HG02938 (cell line): Measurements from ENCODE around the gene AP3S1.
"Not testable (repeated sequence)": the region's sequence is repeated elsewhere in the genome, so short reads cannot be mapped to it uniquely, and the experiment has no call there.

Experiments used
- ATAC-seq: cut with Tn5 transposase; IDR thresholded peaks from one replicate; pipeline ENCODE4 v1.9.1; 2021; ENCODE audit warnings: mild to moderate bottlenecking, moderate library complexity; ENCODE audit not compliant: unreplicated experiment

Gene AP3S1

GRCh38 chr5:115869256-115869795, 27.6 kb downstream of the AP3S1 start:
- ATAC-seq, result no peak

DNA sequence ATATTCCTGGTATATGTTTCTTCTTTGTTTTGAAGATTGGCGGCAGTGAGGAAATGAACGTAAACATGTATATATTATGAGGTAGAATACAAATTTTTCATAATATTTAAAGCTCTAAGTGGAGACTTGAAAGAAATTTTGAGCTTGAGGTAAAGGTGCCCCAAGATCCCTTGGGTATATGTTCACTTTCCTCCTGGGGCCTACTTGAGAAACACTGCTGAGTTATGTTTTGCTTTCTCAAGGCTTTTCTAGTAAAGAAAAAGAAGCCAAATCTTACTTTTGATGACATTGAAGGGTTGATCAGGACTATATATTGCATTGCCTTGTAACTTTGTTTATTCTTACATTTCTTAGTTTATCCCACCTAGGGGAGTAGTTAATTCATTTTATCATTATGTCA, 30.7 kb downstream of the AP3S1 start:
- ATAC-seq, result no peak

- no peak for ATAC-seq
Measured at GRCh38 chr5:115873392-115873791, 31.7 kb downstream of the AP3S1 start.

GRCh38 chr5:115875447-115875846, 33.7 kb downstream of the AP3S1 start:
- no peak for ATAC-seq

DNA sequence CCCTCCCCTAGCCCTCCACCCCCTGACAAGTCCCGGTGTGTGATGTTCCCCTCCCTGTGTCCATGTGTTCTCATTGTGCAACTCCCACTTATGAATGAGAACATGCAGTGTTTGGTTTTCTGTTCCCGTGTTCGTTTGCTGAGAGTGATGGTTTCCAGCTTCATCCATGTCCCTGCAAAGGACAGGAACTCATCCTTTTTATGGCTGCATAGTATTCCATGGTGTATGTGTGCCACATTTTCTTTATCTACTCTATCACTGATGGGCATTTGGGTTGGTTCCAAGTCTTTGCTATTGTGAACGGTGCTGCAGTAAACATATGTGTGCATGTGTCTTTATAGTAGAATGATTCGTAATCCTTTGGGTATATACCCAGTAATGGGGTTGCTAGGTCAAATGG, 35.6 kb downstream of the AP3S1 start:
- ATAC-seq, result not testable (repeated sequence)

DNA sequence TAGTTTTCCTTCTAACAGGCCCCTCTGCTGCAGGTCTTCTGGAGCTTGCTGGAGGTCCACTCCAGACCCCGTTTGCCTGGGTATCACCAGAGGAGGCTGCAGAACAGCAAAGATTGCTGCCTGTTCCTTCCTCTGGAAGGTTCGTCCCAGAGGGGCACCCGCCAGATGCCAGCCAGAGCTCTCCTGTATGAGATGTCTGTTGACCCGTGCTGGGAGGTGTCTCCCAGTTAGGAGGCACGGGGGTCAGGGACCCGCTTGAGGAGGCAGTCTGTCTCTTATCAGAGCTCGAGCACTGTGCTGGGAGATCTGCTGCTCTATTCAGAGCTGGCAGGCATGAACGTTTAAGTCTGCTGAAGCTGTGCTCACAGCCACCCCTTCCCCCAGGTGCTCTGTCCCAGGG, 40.7 kb downstream of the AP3S1 start:
- not testable (repeated sequence) for ATAC-seq

- no peak for ATAC-seq
Measured at GRCh38 chr5:115884704-115885103, 43.0 kb downstream of the AP3S1 start.

DNA sequence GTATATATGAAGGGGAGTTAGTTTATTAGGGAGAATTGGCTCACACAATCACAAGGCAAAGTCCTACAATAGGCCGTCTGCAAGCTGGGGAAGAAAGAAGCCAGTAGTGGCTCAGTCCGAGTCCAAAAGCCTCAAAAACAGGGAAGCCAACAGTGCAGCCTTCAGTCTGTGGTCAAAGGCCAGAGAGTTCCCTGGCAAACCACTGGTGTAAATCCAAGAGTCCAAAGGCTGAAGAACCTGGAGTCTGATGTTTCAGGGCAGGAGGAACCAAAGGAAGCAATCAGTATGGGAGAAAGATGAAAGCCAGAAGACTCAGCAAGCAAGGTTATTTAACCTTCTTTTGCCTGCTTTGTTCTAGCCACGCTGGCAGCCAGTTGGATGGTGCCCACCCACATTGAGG, 43.5 kb downstream of the AP3S1 start:
- ATAC-seq, result not testable (repeated sequence)

DNA sequence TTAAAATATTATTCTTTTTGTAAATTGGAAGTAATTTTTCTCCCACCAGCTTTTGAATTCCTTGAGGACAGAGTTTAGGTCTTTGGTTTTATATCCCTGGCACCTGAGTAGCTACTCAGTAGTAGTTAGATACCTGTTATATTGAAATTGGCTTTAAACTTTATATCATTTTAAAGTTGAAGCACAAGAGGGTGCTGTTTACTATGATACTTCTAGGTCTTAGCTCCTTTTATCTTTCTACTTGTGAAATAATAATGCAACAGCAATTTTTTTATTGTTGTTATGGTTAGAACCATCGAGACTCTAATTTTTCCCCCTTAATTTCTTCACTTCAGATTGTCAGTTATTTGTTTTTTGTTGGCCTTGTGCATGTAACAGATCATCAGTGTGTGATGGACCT, 46.3 kb downstream of the AP3S1 start:
- no peak for ATAC-seq

- ATAC-seq, result no peak
Measured at GRCh38 chr5:115892021-115892420, 50.3 kb downstream of the AP3S1 start.

DNA sequence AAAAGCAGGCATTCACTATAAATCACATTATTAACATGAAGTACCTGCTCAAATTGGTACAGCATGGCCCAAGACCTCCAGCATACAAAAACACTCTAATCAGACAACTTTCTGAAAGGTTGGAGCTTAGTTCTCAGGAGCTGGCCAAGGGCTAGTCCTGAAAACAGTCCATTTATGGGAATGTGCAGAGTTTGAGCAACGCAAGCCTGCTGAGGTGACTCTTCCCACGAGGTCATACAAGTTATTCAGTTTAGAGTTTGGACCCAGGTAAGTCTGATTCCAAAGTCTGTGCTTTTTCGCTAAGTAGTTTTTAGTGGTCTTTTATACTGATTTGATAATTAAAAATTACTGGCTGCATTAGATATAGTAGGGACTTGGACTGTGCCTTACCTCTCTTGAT, 52.6 kb downstream of the AP3S1 start:
- no peak for ATAC-seq

DNA sequence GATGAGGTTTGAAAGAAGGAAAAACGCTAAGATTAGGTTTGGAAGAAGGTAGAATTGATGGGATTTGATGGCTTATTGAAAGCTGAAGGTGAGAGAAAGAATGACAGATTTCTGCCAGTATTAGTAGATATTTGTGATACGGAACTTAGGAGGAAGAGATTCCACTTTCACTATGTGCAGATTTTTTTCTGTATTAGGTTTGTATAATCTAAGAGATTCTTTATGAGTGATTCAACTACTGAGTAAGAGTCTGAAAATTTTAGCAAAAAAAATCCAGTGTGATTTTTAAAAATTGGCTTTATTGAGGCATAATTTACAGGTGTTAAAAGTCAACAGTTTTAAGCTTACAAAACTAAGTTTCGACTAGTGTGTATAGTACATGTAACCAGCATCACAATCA, 54.1 kb downstream of the AP3S1 start:
- ATAC-seq, result no peak

GRCh38 chr5:115898656-115899055, 56.9 kb downstream of the AP3S1 start:
- no peak for ATAC-seq

DNA sequence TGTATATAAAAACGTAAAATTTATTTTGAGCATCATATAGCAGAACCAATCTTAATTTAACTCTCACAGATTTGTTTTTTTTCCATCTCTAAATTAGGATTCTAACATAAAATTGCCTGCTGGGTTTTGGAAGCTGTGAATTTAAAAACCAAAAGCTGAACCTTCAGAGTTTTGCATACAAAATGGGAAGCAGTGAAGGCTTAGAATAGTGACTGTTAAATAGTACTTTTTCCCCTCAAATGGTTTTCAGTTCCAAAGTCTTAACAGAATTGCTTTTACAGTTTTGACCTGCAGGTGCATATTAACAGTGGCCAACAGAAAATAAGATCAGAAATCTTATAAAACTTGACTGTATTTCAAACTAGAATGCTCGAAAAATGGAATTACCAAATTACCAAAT, 65.4 kb downstream of the AP3S1 start:
- no peak for ATAC-seq

- not testable (repeated sequence) for ATAC-seq
Measured at GRCh38 chr5:115913623-115914400, 72.1 kb downstream of the AP3S1 start.

GRCh38 chr5:115920171-115920725, 78.5 kb downstream of the AP3S1 start:
- no peak for ATAC-seq

- ATAC-seq, result not testable (repeated sequence)
Measured at GRCh38 chr5:115928578-115929407, 87.1 kb downstream of the AP3S1 start.

DNA sequence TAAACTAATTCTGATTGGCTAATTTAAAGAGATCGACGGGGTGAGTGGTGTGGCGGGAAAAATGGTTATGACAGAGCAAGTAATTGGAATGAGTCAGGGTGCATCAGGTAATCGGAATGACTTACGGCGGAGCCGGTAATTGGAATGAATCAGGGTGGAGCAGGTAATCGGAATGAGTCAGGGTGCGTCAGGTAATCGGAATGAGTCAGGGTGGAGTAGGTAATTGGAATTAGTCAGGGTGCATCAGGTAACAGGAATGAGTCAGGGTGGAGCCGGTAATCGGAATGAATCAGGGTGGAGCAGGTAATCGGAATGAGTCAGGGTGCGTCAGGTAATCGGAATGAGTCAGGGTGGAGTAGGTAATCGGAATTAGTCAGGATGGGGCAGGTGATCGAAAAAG, 88.4 kb downstream of the AP3S1 start:
- ATAC-seq, result not testable (repeated sequence)

DNA sequence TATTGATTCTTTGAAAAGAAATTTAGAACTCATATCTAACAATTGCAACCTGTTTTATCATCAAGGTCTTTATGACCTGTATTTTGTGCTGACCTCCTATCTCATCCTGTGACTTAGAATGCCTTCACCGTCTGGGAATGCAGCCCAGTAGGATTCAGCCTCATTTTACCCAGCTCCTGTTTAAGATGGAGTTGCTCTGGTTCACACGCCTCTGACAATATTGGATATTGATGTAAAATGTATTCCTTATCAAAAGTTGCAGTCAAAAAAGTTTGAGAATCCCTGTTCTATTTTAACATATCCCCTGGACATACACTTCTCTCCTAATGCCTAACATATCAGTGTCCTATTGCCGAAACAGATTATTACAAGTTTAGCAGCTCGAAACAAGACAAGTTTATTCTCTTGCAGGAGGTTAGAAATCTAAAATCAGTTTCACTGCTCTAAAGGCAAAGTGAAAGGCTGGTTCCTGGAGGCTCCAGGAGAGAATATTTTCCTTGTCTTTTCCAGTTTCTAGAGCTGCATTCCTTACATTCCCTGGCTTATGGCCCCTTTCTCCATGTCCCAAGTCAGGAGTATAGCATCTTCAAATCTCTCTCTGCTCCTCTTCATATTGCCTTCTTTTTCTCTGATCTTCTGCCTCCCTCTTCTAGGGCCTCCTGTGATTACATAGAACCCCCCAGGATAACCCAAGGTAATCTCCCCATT, 89.0 kb downstream of the AP3S1 start:
- no peak for ATAC-seq

DNA sequence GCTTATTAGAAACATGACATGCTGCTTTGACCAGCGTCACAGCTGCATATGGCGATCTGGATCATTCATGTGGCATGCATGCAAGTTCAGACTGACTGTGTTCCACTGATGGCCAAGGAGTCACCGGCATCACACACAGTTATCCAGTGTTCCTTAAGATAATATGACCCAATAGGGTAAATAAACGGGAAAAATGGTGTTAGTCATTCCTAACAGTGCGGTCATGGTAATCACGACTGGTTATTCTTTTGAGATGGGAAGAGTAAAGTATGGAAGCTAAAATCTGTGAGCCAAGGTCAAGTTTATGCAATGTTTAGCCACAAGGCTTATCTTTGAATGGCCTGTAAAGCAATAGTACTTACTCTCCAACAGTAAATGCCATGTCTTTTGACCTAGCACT, 91.3 kb downstream of the AP3S1 start:
- ATAC-seq, result no peak

GRCh38 chr5:115934388-115934974, 92.7 kb downstream of the AP3S1 start:
- no peak for ATAC-seq
